Smooth muscle cell (in vitro differentiated cells): ENCODE data around the gene WDR17. TPM values are rescaled to one million over a fixed set of nuclear protein-coding genes. Genes with fewer than 3 reads are reported as not detected.

Source experiments
- DNase-seq: peaks from one replicate; lab custom pipeline; 2025; ENCODE audit not compliant: unreplicated experiment; lab: John Stamatoyannopoulos, UW
- H2AFZ ChIP-seq: fragments of 200-600 bp; sonication (generic); 2 replicates; pipeline ENCODE4 v1.6.0; 2016; ENCODE audit warnings: antibody characterized with exemption, low read depth, mild to moderate bottlenecking
- H3F3A ChIP-seq: fragments of 200-600 bp; sonication (generic); 2 replicates; pipeline ENCODE4 v1.6.0; 2017; ENCODE audit warnings: antibody characterized with exemption, low read depth
- H3K27ac ChIP-seq: fragments of 200-600 bp; sonication (generic); 2 replicates; pipeline ENCODE4 v1.5.1; 2016; ENCODE audit warnings: low read depth, mild to moderate bottlenecking
- H3K27me3 ChIP-seq: fragments of 200-600 bp; sonication (generic); 2 replicates; pipeline ENCODE4 v1.6.1; 2016; ENCODE audit warnings: low read depth, mild to moderate bottlenecking
- H3K36me3 ChIP-seq: fragments of 200-600 bp; sonication (generic); 2 replicates; pipeline ENCODE4 v1.5.1; 2016; ENCODE audit warnings: low read depth
- H3K4me1 ChIP-seq: fragments of 200-600 bp; sonication (generic); 2 replicates; pipeline ENCODE4 v1.5.1; 2016; ENCODE audit warnings: low read depth
- H3K4me2 ChIP-seq: fragments of 200-600 bp; sonication (generic); 2 replicates; pipeline ENCODE4 v1.6.0; 2016; ENCODE audit warnings: mild to moderate bottlenecking
- H3K4me3 ChIP-seq: fragments of 200-600 bp; sonication (generic); 2 replicates; pipeline ENCODE4 v1.5.1; 2016; ENCODE audit warnings: mild to moderate bottlenecking
- H3K79me2 ChIP-seq: fragments of 200-600 bp; sonication (generic); 2 replicates; pipeline ENCODE4 v1.6.0; 2016; ENCODE audit warnings: low read depth, mild to moderate bottlenecking
- H3K9ac ChIP-seq: fragments of 200-600 bp; sonication (generic); 2 replicates; pipeline ENCODE4 v1.6.0; 2016; ENCODE audit warnings: low read depth
- H3K9me3 ChIP-seq: fragments of 200-600 bp; sonication (generic); replicated peaks from 2 replicates; pipeline ENCODE4 v1.5.1; 2016; ENCODE audit warnings: low read depth
- H4K20me1 ChIP-seq: fragments of 200-600 bp; sonication (generic); 2 replicates; pipeline ENCODE4 v1.6.0; 2016; ENCODE audit warnings: low read depth
- CTCF ChIP-seq: fragments of 200-600 bp; sonication (generic); IDR thresholded peaks from 2 replicates; pipeline ENCODE4 v1.5.1; 2017; ENCODE audit warnings: borderline replicate concordance, mild to moderate bottlenecking, antibody characterized with exemption; ENCODE audit not compliant: insufficient read depth, poor library complexity, severe bottlenecking
- WGBS: methylation state at CpG from one replicate; pipeline ENCODE4 v1.1.7; 2016; ENCODE audit warnings: low lambda C conversion rate; 5-methylcytosine and 5-hydroxymethylcytosine counted together
- polyA plus RNA-seq: library from polyadenylated mRNA; unstranded; fragments of >200 nt; fragmentation: Nextera tagmentation; extraction: Ambion mirVana; gene quantifications from 2 replicates; pipeline ENCODE4 v1.2.1, GENCODE V29; 2016
- total RNA-seq: library from RNA; depleted of rRNA; stranded (reverse); fragments of >200 nt; gene quantifications from 2 replicates; pipeline ENCODE4 v1.2.3, GENCODE V29; 2014

The WDR17 gene
- total and polyA plus RNA-seq, 2 experiments from 2014 or later, result 0.49 to 0.50 TPM

- TF ChIP-seq CTCF, result no peak
- Histone ChIP-seq H3K27ac (no peak overlapping the region), H3K4me1 (no peaks in the 10 kb centered on the region), H3K79me2 (no peaks in the 10 kb centered on the region), H3K27me3 (no peaks in the 10 kb centered on the region), H3K9me3 (no peaks in the 10 kb centered on the region), H3F3A (no peaks in the 10 kb centered on the region), H2AFZ (no peak overlapping the region), H3K4me3 (no peak overlapping the region), H3K4me2 (no peak overlapping the region), H3K36me3 (no peaks in the 10 kb centered on the region), H4K20me1 (no peaks in the 10 kb centered on the region), H3K9ac (no peak overlapping the region)
- no peak for DNase-seq
- 85% methylated on average over 2 of the region's 2 CpGs for WGBS
Measured at GRCh38 chr4:176090115-176090514, 24.5 kb downstream of the WDR17 start.

- Histone ChIP-seq H3K36me3 (no peaks in the 10 kb centered on the region), H3K9ac (no peak overlapping the region), H2AFZ (no peak overlapping the region), H3K4me2 (no peak overlapping the region), H3F3A (no peaks in the 10 kb centered on the region), H3K9me3 (no peaks in the 10 kb centered on the region), H3K4me3 (no peak overlapping the region), H3K27ac (no peak overlapping the region), H4K20me1 (no peaks in the 10 kb centered on the region), H3K4me1 (no peaks in the 10 kb centered on the region), H3K79me2 (no peaks in the 10 kb centered on the region), H3K27me3 (no peaks in the 10 kb centered on the region)
- 86% methylated on average over 2 of the region's 2 CpGs for WGBS
- DNase-seq, result no peak
- no peak for TF ChIP-seq CTCF
Measured at GRCh38 chr4:176099314-176099713, 33.7 kb downstream of the WDR17 start.

- no peak overlapping the region for H3K4me3 ChIP-seq
- no peak for TF ChIP-seq CTCF
- H4K20me1 ChIP-seq, result no peaks in the 10 kb centered on the region
- H3K36me3 ChIP-seq, result no peaks in the 10 kb centered on the region
- no peaks in the 10 kb centered on the region for H3F3A ChIP-seq
- H3K4me2 ChIP-seq, result no peak overlapping the region
- H3K27ac ChIP-seq, result no peak overlapping the region
- no peaks in the 10 kb centered on the region for H3K27me3 ChIP-seq
- no peaks in the 10 kb centered on the region for H3K4me1 ChIP-seq
- H3K79me2 ChIP-seq, result no peaks in the 10 kb centered on the region
- no peaks in the 10 kb centered on the region for H3K9me3 ChIP-seq
- H2AFZ ChIP-seq, result no peak overlapping the region
- H3K9ac ChIP-seq, result no peak overlapping the region
- DNase-seq, result no peak
Measured at GRCh38 chr4:176102414-176103063, 36.9 kb downstream of the WDR17 start.

GRCh38 chr4:176107695-176108094, 42.1 kb downstream of the WDR17 start:
- Histone ChIP-seq H4K20me1 (no peaks in the 10 kb centered on the region), H3F3A (no peaks in the 10 kb centered on the region), H3K36me3 (no peaks in the 10 kb centered on the region), H3K4me1 (no peaks in the 10 kb centered on the region), H3K9ac (no peak overlapping the region), H3K79me2 (no peaks in the 10 kb centered on the region), H3K4me3 (no peak overlapping the region), H3K27me3 (no peaks in the 10 kb centered on the region), H3K9me3 (no peaks in the 10 kb centered on the region), H3K4me2 (no peak overlapping the region), H2AFZ (no peak overlapping the region), H3K27ac (no peak overlapping the region)
- no peak for DNase-seq
- TF ChIP-seq CTCF, result no peak
